Smooth muscle cell (in vitro differentiated cells): Measurements from ENCODE around the gene CCR6. TPM values are rescaled to one million over a fixed set of nuclear protein-coding genes. Genes with fewer than 3 reads are reported as not detected.
A peak's percentile ranks its signal among the peaks of the same experiment; 100 is the strongest.
"Not testable (repeated sequence)": the region's sequence is repeated elsewhere in the genome, so short reads cannot be mapped to it uniquely, and the experiment has no call there.

ENCODE experiments used
- DNase-seq: peaks from one replicate; lab custom pipeline; 2025; ENCODE audit not compliant: unreplicated experiment; lab: John Stamatoyannopoulos, UW
- H2AFZ ChIP-seq: fragments of 200-600 bp; sonication (generic); 2 replicates; pipeline ENCODE4 v1.6.0; 2016; ENCODE audit warnings: antibody characterized with exemption, low read depth, mild to moderate bottlenecking
- H3F3A ChIP-seq: fragments of 200-600 bp; sonication (generic); 2 replicates; pipeline ENCODE4 v1.6.0; 2017; ENCODE audit warnings: antibody characterized with exemption, low read depth
- H3K27ac ChIP-seq: fragments of 200-600 bp; sonication (generic); 2 replicates; pipeline ENCODE4 v1.5.1; 2016; ENCODE audit warnings: low read depth, mild to moderate bottlenecking
- H3K27me3 ChIP-seq: fragments of 200-600 bp; sonication (generic); 2 replicates; pipeline ENCODE4 v1.6.1; 2016; ENCODE audit warnings: low read depth, mild to moderate bottlenecking
- H3K36me3 ChIP-seq: fragments of 200-600 bp; sonication (generic); 2 replicates; pipeline ENCODE4 v1.5.1; 2016; ENCODE audit warnings: low read depth
- H3K4me1 ChIP-seq: fragments of 200-600 bp; sonication (generic); 2 replicates; pipeline ENCODE4 v1.5.1; 2016; ENCODE audit warnings: low read depth
- H3K4me2 ChIP-seq: fragments of 200-600 bp; sonication (generic); 2 replicates; pipeline ENCODE4 v1.6.0; 2016; ENCODE audit warnings: mild to moderate bottlenecking
- H3K4me3 ChIP-seq: fragments of 200-600 bp; sonication (generic); 2 replicates; pipeline ENCODE4 v1.5.1; 2016; ENCODE audit warnings: mild to moderate bottlenecking
- H3K79me2 ChIP-seq: fragments of 200-600 bp; sonication (generic); 2 replicates; pipeline ENCODE4 v1.6.0; 2016; ENCODE audit warnings: low read depth, mild to moderate bottlenecking
- H3K9ac ChIP-seq: fragments of 200-600 bp; sonication (generic); 2 replicates; pipeline ENCODE4 v1.6.0; 2016; ENCODE audit warnings: low read depth
- H3K9me3 ChIP-seq: fragments of 200-600 bp; sonication (generic); replicated peaks from 2 replicates; pipeline ENCODE4 v1.5.1; 2016; ENCODE audit warnings: low read depth
- H4K20me1 ChIP-seq: fragments of 200-600 bp; sonication (generic); 2 replicates; pipeline ENCODE4 v1.6.0; 2016; ENCODE audit warnings: low read depth
- CTCF ChIP-seq: fragments of 200-600 bp; sonication (generic); IDR thresholded peaks from 2 replicates; pipeline ENCODE4 v1.5.1; 2017; ENCODE audit warnings: borderline replicate concordance, mild to moderate bottlenecking, antibody characterized with exemption; ENCODE audit not compliant: insufficient read depth, poor library complexity, severe bottlenecking
- WGBS: methylation state at CpG from one replicate; pipeline ENCODE4 v1.1.7; 2016; ENCODE audit warnings: low lambda C conversion rate; 5-methylcytosine and 5-hydroxymethylcytosine counted together
- polyA plus RNA-seq: library from polyadenylated mRNA; unstranded; fragments of >200 nt; fragmentation: Nextera tagmentation; extraction: Ambion mirVana; gene quantifications from 2 replicates; pipeline ENCODE4 v1.2.1, GENCODE V29; 2016
- total RNA-seq: library from RNA; depleted of rRNA; stranded (reverse); fragments of >200 nt; gene quantifications from 2 replicates; pipeline ENCODE4 v1.2.3, GENCODE V29; 2014

CCR6 gene
- total and polyA plus RNA-seq, 2 experiments from 2014 or later, result not detected

- H3K27ac ChIP-seq, H3K9ac ChIP-seq, H3K4me1 ChIP-seq, H3K36me3 ChIP-seq, H3K79me2 ChIP-seq, DNase-seq, H2AFZ ChIP-seq, H4K20me1 ChIP-seq, H3K9me3 ChIP-seq, H3K4me3 ChIP-seq, H3F3A ChIP-seq, H3K4me2 ChIP-seq, H3K27me3 ChIP-seq: not testable (repeated sequence)
- TF ChIP-seq CTCF, result peak; percentile 8
- 20% methylated on average over 4 of the region's 8 CpGs for WGBS
Measured at GRCh38 chr6:167182913-167183314, 60.0 kb downstream of the CCR6 start.

- H3K36me3 ChIP-seq, H3K4me2 ChIP-seq, H3K4me3 ChIP-seq, H3F3A ChIP-seq, H4K20me1 ChIP-seq, H2AFZ ChIP-seq, H3K4me1 ChIP-seq, H3K9me3 ChIP-seq, H3K27me3 ChIP-seq, H3K27ac ChIP-seq, H3K79me2 ChIP-seq, H3K9ac ChIP-seq, DNase-seq: not testable (repeated sequence)
- WGBS, result 87% methylated on average over 3 of the region's 3 CpGs
Measured at GRCh38 chr6:167185101-167185500, 62.2 kb downstream of the CCR6 start.

- H3F3A ChIP-seq, H3K4me2 ChIP-seq, H3K4me3 ChIP-seq, H3K4me1 ChIP-seq, H2AFZ ChIP-seq, H3K79me2 ChIP-seq, H3K9ac ChIP-seq, H4K20me1 ChIP-seq, H3K27me3 ChIP-seq, H3K9me3 ChIP-seq, H3K27ac ChIP-seq, H3K36me3 ChIP-seq, DNase-seq: not testable (repeated sequence)
- 74% methylated on average over 8 of the region's 9 CpGs for WGBS
Measured at GRCh38 chr6:167187275-167187674, 64.4 kb downstream of the CCR6 start.

Other genes with a start within 250 kb of the CCR6 start
- gene RNASET2, start 166.5 kb upstream of the CCR6 start, total RNA-seq, result 16.8 and 20.6 TPM in 2 replicates
- 29.3 and 34.1 TPM in 2 replicates for gene RNASET2, start 166.5 kb upstream of the CCR6 start, polyA plus RNA-seq
- gene CEP43, start 123.7 kb upstream of the CCR6 start, total RNA-seq, result 16.0 and 26.0 TPM in 2 replicates
- gene CEP43, start 123.7 kb upstream of the CCR6 start, polyA plus RNA-seq, result 9.7 and 13.2 TPM in 2 replicates
- gene GPR31, start 34.9 kb downstream of the CCR6 start, total RNA-seq, result not detected in 2 replicates
- not detected in 2 replicates for gene GPR31, start 34.9 kb downstream of the CCR6 start, polyA plus RNA-seq
- 1.5 TPM in 1 of 2 replicates, not detected in the other for gene UNC93A, start 168.2 kb downstream of the CCR6 start, total RNA-seq
- not detected in 2 replicates for gene UNC93A, start 168.2 kb downstream of the CCR6 start, polyA plus RNA-seq
- not detected in 2 replicates for gene TTLL2, start 202.0 kb downstream of the CCR6 start, total RNA-seq
- gene TTLL2, start 202.0 kb downstream of the CCR6 start, polyA plus RNA-seq, result not detected in 2 replicates